ENCODE data around the gene DAND5.

DAND5 gene

DNA sequence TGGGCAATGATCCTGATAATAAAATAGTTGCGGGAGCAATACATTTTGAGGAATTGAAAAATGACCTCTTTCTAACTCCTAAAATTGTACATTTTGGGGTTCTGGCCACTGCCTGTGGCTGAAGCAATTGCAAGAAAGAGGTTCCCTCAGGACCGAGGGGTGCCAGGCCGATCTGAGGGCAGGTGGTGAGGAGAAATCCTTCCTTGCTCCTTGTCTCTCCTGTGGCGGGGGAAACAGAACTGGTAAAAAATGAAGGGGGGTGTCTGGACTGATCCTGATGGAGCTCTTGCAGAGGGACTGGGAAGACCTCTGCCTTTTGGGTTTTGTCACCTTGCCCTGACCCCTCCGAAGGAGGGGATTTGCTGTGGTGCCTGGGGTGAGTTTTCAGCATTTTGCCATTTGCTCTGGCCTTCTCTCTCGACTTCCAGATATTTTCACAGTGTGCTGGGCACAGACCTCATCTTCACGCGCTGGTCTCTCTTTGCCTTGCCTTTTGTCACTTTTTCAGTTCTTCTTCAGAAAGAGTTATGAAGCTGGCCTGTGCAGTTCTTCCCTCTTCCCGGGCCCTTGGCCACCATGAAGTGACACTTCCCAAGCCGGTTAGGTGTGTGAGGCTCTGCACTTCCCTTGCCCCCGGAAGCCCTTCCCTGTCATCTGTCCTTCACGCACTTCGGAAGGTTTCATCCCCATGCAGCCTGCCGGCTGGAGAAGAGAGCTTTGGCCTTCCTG is 48.1 kb downstream of the DAND5 start:
- TF ChIP-seq ZFX (IDR thresholded peaks at IDR 0.05; ENCODE audit: borderline replicate concordance), result no peak
- TF ChIP-seq, protein P1, sequence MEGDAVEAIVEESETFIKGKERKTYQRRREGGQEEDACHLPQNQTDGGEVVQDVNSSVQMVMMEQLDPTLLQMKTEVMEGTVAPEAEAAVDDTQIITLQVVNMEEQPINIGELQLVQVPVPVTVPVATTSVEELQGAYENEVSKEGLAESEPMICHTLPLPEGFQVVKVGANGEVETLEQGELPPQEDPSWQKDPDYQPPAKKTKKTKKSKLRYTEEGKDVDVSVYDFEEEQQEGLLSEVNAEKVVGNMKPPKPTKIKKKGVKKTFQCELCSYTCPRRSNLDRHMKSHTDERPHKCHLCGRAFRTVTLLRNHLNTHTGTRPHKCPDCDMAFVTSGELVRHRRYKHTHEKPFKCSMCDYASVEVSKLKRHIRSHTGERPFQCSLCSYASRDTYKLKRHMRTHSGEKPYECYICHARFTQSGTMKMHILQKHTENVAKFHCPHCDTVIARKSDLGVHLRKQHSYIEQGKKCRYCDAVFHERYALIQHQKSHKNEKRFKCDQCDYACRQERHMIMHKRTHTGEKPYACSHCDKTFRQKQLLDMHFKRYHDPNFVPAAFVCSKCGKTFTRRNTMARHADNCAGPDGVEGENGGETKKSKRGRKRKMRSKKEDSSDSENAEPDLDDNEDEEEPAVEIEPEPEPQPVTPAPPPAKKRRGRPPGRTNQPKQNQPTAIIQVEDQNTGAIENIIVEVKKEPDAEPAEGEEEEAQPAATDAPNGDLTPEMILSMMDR (IDR thresholded peaks at IDR 0.05), result no peak
- H3K27ac ChIP-seq, result peak overlapping the region; percentile 99

DNA sequence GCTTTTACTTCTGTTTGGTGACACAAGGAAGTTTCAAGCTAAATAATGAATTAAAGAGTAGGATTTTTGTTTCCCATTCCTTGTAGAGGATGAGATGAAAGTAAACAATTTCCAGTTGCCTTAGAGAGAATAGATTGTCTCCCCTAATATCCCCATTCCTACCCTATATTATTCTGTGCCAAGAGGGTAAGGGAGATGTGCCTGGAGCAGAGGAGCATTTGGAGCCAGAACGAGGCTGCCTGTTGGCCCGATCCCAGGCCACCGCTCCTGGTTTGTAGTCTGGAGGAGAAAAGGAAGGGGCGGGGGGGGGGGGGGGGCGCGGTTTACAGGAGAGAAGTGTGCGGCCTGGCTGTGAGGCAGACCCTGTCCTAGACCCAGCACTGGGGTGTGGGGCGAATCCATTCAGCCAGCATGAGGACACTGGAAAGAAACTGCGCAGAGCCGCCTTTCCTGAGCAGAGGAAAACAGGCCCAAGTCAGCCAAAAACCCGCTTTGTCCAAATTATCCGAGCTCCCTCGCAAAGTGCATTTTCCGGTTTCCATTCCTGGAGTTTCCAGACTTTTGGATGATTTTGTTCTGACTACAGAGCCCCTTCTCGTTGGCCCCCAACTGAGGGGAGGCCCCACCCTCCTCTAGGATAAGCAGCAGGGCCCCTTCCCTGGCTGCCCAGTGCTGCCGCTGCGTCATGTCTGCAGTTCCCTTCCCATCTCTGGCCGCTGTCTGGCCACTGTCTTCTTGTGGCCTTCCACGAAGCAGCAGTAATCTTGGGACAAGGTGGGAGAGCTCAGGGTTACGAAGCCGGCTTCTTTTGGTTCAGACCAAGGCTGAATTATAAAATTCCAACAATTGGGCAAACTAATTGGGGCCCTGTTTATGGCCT is 48.9 kb downstream of the DAND5 start:
- peak overlapping the region; percentile 99 for H3K27ac ChIP-seq
- TF ChIP-seq ZFX (IDR thresholded peaks at IDR 0.05; ENCODE audit: borderline replicate concordance), result no peak
- TF ChIP-seq, protein P1 (IDR thresholded peaks at IDR 0.05), result no peak

DNA sequence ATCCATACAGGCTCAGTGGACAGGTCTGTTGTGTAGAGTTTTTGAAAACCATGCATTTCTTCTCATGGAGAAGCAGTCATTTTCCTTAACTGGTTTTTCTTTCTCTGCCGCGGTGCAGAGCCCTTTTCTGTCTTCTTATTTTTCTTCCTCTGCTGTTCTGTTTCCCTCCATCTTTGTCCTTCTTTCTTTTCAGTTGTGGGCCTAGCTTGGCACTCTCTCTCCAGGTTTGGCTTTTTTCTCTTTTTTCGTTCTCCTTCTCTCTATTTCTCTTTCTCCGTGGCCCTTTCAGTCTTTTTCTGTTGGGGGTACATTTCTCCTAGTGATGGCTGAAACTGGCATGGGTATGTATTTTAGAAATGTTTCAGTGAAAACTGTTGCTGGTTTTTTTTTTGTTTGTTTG is 50.0 kb downstream of the DAND5 start:
- H3K27ac ChIP-seq, result peak overlapping the region; percentile 99
- TF ChIP-seq, protein P1 (IDR thresholded peaks at IDR 0.05), result no peak
- no peak for TF ChIP-seq ZFX (IDR thresholded peaks at IDR 0.05; ENCODE audit: borderline replicate concordance)

DNA sequence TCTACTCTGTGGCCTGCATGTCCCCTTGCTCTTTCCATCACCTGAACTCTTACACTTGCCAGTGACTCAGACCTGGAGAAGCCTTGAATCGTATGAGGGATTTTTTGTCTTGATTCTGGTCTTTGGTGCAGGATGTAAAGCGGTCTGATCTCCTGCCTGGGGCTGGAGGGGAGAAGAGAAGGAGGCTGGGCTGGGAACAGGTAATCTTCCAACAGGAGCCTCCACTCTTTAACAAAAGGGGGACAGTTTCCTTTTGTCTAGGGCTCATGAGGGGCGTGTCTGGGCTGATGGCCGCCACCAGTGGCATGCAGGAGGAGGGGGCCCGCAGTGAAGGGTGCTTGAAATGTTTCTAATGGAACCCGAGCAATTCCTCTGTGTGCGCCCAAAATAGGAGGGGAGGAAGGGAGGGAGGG is 50.6 kb downstream of the DAND5 start:
- TF ChIP-seq, protein P1 (IDR thresholded peaks at IDR 0.05), result no peak
- no peak for TF ChIP-seq ZFX (IDR thresholded peaks at IDR 0.05; ENCODE audit: borderline replicate concordance)
- peak overlapping the region; percentile 99 for H3K27ac ChIP-seq

DNA sequence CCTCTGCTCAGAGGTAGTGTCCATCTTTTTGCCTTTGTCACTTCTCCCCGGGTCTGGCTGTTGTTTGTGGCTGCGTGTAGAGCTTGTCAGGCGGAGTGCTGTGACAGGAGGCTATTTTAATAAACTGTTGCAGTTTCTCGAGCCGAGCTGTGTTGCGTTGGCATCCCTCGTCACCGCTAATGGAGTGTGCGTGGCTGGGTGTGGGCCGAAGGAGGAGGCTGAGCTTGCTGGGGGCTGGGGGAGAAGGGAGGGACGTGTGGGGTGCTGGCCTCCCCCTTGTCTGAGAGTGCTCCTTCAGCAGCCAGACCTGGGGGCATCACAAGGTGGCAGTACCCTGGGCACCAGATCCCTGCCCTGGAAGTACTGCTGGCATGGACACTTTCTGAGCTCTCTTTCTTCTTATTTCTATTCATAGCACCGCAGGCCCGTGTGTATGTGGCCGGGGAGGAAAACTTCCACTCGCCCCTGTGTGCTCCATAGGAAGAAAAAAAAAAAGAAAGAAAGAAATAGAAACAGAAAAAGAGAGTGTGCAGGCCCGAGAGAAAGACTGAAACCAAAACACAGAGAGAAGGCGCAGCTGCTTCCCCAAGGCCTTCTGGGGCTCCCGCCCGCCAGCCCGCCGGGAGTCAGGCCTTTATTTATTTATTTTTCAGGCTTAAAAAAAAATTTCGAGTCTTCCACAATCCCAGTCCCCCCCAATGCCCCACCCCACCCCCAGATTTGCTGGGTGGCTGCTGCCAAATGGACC is 52.9 kb downstream of the DAND5 start:
- peak overlapping the region; percentile 99 for H3K27ac ChIP-seq
- TF ChIP-seq, protein P1 (IDR thresholded peaks at IDR 0.05), result no peak
- no peak for TF ChIP-seq ZFX (IDR thresholded peaks at IDR 0.05; ENCODE audit: borderline replicate concordance)

DNA sequence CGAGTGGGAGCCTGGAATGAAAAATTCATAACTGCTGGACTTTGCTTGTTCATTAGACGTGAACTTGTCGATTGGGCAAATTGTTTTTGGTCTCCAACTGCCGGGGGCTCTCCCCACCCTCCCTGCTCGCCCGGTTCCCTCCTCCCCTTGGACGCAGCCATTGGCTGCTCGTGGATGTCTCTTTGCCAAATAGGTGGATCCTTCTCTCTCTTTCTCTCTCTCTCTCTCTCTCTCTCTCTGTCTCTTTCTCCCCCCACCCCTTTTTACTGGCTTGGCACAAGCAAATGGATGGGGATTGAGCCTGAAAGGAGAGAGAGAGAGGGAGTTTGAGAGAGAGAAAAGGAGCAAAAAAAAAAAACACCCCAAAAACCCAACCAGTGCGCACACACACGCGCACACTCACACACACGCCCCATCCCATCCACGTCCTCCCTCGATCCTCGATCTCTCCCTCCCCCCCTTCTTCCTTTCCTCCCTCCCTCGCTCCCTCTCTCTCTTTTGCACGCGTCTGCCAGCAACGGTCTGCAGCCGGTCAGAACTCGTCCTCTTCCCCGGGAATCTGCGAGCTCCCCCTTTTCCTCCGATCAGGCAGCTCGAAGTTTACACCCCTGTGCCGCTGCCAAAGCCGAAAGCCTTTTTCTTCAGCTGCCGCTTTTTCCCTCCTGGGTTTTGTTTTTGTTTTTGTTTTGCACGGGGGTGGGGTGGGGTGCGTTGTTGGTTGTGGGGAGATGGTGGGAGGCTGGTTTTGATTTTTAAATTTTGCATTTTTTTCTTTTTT is 53.7 kb downstream of the DAND5 start:
- TF ChIP-seq ZFX (IDR thresholded peaks at IDR 0.05; ENCODE audit: borderline replicate concordance), result no peak
- TF ChIP-seq, protein P1 (IDR thresholded peaks at IDR 0.05), result no peak
- peak overlapping the region; percentile 99 for H3K27ac ChIP-seq
